Measurements from ENCODE around the gene PAQR5. TPM values are rescaled to one million over a fixed set of nuclear protein-coding genes. Genes with fewer than 3 reads are reported as not detected.
"Not testable (repeated sequence)": the region's sequence is repeated elsewhere in the genome, so short reads cannot be mapped to it uniquely, and the experiment has no call there.

PAQR5 gene
- polyA plus RNA-seq, 10 donors: 0.17 to 0.71 (median 0.41) TPM

DNA sequence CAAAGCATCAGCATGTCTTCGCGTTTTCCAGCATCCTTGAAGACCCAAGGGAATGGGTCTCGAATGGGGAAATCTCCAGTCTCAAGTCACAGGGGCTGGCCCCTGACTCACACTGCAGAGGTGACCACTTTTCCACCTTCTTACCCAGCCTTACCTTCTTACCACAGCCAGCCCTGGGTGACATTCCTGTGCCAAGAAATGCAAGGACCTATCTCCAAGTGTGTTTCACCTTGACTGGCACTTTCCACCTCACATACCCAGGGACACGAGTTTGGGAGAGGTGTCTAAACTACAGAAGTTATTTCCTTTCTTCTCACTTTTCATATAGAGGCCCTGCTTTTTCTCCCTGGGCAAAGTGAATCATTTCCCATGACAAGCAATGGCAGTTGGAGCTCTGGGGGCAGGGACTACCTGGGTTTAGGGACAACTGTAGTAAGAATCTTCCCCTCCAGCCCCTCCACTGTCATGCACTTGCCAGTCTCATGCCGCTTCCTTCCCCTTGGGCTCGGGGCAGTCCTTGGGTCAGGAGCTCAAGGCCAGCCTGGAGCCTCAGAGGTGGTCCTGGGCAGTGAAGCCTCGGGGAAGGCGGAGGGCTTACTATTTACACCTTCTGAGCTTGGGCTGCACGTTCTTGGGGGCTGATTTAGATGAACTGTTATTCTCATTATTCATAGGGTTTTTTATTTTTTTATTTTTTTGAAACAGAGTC is 16.8 kb downstream of the PAQR5 start:
- DNase-seq: no peak

DNA sequence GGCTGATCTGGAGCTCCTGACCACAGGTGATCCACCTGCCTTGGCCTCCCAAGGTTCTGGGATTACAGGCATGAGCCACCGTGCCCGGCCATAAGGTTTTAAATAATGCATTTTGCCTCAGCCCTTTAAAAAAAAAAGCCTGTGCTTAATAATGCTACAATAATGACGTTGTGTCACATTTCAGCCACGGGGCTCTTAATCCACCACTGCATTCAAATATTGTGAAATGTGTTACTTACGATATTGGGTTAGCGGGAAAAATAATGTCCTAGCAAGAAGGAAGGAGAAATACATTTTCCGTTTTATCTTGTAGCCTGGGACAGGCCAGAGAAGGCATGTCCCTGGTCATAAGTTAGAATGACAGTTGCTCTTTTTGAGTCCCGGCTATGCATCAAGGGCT is 17.6 kb downstream of the PAQR5 start:
- no peak for DNase-seq

DNA sequence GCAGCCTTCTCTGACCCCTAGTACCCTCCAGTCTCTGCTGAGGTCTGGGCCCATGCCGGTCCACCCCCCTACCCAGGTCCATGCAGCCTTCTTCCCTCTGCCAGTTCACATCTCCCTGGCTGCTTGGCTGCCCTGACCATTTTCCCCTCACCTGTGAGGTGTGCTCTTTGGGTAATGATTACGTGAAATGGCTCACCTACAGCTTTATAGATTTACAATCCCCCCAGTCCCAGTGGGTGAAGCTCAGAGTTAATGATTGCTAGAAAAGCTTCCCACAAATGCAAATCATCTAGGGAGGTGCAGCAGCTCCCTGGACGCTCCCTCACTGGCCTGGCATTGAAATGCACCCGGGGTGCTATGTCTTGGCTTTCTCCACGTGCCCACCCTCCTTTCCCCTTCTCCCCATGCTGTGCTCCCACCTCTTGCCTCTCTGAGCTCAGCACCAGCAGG is 18.7 kb downstream of the PAQR5 start:
- DNase-seq: no peak

DNA sequence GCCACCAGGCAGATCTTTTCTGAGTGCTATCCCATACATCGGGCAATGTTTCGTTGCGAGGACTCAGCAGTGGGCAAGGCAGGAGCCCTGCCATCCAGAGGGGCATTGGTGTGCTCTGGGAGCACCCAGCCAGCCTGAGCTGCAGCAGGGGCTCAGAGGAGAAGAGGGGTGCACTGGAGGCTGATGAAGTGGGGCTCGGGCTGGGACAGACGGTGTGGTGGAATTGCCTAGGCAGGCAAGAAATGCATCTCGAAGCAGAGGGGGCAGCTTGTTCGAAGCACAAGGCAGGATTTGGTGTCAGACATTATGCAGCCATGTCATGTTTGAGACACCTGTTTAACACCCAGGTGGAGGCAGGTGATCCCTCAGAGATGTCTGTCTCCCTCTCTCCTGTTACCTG is 19.3 kb downstream of the PAQR5 start:
- DNase-seq: no peak

DNA sequence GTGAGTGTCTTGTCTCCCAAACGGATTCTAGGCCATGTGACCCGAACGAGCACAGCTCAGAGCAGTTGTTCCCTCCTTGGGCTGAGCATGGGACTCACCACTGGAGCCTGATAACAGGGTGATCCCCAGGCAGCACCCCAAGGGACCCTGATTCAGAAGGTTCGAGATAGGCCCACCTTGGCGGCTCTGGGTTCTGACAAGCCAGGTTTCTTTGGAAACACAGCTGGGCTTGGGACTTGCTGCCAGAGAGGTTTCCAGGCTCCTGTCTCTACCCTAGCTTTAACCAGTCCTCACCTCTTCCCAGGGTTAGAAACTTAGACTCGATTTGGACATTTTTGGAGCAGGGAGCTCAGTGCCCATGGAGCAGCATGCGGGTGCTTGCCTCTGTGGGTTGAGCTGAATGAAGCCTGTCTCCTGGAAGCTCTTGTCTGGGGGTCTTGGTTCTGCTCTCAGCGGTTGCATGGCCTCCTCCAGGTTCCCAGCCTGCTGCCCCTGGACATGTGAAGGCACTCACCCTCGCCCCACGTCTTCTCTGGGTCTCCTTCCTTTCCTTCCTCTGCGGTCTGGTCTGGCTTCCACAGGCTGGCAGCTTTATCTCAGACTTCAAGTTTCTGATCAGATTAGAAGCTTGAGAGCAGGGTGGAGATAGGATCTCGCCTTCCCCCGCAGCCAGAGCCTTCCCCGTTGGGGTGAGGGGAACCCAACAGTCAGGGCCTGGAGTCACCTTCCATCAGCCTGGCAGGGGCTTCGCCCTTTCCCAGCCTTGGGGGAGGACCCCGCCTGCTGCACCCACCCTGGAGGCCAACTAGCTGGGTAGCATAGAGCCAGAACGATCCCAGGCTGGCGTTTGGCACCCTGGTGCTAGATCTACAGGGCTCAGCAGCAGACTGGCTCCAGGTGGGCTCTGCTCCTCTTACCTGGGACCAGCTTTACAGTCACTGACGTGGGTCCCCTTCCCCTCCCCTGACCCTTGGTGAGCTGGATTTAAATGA is 21.0 kb downstream of the PAQR5 start:
- no peak for DNase-seq

DNA sequence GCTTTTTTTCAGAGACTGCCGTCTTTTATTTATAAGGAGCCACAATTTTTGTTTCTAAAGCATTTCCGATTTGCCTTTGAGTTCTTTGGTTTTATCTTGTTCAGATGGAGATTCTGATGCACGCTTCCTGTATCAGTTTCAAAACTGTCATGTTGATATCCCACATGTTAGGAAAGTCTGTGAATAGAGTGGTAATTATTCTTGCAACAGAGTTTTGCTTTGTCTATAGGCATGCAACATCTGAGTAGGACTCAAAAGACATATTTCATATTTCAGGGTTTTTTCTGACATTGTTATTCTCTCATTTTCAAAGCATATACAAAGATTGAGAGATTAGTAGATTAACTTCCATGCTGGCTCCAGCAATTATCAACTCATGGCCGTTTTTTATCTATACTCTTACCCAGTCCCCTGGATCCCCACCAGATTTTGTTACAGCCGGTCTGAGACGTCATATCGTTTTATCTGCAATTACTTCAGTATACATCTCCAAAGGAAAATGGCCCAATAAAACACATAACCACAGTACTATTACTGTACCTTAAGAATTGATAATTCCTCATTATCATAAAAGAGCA is 22.4 kb downstream of the PAQR5 start:
- DNase-seq: no peak

DNA sequence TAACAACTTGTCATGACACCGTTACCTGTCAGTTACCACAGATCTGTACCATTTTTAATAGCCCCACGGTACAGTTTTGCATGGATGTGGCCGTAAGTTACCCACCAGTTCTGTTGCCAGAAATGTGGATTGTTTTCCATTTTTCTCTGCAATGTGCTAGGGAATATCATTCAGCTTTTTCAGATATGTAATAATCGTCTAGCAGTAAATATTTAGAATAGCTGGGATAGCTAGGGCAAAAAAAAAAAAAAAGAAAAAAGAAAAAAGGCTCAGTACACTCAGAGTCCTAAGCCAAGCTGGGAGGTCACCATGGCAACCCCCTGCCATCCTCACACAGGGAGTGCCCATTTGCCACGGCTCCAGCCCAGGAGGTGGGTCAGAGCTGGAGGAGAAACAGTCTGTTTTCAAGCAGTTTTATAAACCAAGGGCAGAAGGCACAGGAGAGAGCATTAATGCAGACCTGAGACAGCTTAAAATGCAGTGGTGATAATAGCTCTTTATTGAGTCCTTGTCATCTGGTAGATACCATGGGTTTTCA is 25.2 kb downstream of the PAQR5 start:
- DNase-seq: no peak

DNA sequence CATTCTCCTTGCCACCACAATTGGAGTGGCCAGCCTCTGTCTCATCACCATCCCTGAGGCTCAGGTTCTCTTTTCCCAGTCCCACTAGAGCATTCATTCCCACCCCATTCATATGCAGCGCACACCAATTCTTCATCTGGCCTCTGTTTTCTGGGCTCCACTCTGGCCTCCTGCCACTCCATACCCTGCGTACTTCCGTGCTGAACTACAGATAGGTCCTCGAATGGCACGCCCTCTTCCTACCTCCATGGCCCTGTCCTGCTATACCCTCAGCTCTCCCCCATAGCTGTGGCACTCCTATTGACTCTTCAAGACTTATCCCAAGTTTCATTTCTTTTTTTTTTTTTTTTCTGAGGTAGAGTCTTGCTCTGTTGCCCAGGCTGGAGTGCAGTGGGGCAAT is 25.9 kb downstream of the PAQR5 start:
- no peak for DNase-seq

DNA sequence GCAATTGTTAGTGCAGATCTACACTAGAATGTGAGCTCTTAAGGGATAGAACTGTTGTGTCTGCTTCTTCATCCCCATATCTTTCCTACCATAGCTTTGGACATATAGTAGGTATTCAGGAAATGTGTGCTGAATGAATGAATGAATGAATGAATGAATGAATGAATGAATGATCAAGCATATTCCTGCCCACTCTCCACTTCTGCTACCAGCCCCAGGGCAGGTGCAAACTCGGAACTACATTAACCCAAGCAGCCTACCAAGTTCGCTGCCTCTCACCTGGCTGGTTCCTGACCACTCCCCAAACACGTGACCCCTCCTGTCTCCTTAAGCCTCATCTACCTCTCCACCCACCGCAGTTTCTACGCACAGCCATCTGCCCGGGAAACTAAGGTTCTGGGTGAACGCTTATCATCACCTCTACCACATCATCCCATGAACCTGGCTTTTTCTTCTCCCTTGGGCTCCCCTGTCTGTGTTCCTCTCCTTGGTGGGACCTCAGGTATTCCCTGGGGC is 26.8 kb downstream of the PAQR5 start:
- no peak for DNase-seq

DNA sequence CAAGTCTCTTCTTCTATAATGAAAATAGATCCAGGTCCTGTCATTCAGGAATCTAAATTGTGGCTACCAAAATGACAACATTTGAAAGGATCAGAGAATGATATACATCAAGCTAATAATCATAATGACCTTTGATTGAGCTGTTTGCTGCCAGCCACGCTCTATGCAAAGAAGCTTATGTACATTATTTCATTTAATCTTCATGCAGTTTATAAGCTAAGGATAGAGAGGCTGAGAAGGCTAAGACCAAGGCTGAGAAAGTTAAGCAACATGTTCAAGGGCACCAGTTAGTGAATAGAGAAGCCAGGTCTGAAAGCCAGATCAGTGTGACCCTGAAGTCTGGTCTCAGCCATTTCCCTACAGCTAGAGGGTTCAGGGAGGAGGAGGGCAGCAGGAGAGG is 29.4 kb downstream of the PAQR5 start:
- no peak for DNase-seq

DNA sequence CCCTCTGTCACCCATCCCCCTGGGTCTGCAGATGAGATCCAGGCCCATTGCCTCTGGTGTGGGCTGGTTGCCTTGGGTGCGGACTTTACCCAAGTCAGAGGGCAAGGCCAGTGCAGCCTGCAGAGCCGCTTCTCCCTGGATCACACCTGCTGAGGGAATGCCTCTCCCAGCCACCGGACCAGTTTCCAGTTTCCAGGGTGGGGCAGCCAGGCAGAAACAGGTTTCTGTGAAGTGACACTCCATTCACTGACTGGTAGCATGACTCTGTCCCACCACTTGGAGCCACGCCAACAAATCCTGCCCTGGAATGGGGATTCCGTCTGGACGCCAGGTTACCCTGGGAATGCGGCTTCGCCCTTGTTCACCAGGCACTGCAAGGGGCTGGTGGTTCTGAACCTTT is 30.0 kb downstream of the PAQR5 start:
- DNase-seq: no peak

DNA sequence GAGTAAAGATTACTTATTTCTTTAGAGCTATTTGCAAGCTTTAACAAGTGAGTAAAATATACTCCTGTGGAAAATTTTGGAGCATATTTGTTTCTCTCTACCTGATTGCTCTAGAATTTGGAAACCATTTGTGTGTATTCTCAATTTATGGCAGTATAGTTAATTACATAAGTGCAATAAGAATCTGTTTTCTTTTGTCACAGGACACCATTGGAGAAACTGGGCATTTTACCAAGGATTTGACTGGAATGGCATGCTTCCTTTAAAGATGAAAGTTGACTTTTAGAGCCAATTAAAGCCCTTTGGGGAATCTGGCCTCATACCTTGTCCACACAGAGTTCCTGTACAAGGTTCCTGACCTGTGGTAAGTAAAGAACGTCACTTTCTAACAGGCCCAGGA is 38.4 kb downstream of the PAQR5 start:
- DNase-seq: no peak

DNA sequence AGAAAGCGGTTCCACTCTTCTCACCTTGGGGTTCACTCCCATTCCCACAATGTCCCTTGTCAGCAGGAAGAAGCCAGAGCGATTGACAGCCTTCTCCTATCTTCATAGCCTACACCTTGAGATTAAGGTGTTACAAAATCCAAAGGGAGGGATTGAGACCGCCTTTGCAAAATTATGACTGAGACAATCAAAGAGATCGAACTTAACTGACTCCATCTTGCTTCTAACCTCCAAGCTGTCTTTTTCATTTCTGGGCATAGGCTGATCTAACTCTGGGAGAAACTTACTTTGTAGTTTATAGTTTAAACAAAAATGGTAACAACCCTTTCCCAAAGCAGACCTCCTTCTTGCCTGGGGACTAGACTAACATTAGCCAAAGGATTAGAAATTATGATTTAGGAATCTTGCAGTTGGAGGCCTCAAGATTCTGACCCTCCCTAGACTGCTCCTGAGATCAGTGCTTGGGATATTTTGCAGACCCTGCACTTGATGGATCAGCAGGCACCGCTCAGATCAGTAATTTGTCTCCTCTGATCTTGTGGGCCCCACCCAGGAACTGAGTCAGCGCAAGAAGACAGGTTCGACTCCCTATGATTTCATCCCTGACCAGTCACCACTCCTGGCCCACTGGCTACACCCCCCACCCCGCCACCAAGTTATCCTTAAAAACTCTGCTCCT is 40.0 kb downstream of the PAQR5 start:
- no peak for DNase-seq

DNA sequence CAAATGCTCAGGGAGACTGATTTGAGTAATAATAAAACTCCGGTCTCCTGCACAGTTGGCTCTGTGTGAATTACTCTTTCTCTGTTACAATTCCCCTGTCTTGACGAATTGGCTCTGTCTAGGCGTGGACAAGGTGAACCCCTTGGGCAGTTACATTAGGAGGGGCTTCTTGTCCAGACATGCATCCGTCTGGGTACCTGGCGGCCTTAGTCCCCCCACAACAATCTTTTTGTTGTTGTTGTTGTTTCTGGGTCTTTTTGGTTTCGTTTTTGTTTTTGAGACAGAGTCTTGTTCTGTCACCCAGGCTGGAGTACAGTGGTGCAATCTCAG is 40.5 kb downstream of the PAQR5 start:
- not testable (repeated sequence) for DNase-seq

DNA sequence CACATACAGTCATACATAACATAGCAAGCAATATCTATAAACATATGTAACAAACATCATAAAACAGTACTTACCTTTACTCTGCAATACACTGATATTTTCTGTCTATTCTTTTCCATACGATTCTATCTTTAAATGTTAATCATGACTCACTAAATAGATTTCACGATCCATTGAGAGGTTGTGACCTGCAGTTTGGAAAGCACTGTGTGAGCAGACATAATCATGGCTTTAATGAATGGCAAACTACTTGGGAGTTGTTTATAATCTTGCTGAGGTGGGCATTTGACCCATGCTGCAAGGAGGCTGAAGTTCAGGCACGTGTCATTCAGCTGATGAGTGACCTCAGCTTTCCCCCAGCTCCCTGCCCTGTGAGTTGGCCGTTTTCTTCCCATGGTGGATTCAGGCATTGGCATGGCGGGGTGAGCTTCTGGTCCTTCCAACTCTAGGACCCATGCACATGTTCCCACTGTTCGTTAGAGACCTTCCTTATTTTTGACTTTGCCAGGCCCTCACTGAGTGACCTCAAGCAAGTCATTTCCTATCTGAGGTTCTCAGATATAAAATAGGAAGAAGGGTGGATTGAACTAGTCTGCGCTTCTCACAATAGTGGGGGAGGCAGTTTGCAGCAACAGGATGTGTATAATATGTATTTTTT is 41.7 kb downstream of the PAQR5 start:
- DNase-seq: no peak

DNA sequence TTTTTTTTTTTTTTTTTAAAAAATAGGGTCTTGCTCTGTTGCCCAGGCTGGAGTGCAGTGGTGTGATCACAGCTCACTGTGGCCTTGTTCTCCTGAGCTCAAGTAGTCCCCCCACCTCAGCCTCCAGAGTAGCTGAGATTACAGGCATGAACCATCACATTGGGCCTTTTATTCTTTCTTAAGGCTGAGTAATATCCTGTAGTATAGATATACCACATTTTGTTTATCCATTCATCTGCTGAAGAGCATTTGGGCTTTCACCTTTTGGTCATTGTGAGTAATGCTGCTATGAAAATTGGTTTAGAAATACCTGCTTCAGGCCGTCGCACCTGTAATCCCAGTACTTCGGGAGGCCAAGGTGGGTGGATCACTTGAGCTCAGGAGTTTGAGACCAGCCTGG is 42.6 kb downstream of the PAQR5 start:
- no peak for DNase-seq

DNA sequence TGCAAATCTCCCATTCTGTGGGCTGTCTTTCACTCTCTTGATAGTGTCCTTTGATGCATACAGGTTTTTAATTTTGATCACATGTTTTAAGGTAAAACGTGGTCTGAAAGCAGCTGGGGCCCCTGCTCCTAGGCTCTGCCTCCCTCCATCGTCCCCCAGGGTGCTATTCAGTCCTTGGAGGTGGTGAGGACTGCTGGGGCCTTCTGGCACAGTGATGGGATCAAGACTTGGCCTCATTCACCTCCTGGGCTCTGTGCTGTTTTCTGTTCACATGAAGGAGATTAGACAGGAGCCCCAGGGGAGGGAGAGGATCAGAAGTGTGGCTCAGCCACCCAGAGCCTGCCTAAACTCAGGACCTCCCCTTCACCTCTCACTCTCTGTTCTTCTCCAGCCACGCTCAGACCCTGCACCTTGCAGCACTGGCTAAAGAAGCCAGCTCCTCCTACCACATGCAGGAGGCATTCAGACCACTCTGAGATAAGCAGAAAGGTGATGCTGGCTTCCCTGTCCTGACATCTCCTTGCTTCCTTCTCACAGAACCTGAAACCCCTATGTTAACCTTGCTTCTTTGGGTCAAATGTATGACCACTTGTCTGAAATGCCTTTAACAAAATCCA is 43.9 kb downstream of the PAQR5 start:
- no peak for DNase-seq

DNA sequence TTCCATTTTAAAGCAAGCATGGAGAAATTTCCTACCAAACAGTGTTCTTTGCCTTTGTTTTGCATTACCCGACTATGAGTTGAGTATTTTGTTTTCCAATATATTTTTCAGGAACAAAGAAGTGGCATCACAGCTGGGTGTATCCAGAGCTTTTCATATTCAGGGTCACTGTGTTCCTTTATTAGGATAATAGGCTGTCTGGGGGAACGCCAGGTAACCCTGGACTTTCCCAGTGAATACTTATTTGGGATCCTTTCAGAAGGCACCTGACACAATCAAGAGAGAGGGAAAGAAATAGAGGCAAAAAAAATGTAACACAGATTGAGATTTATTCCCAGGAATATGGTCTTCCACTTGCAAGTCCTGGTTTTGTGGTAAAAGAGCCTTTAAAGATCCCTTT is 44.4 kb downstream of the PAQR5 start:
- DNase-seq: no peak

DNA sequence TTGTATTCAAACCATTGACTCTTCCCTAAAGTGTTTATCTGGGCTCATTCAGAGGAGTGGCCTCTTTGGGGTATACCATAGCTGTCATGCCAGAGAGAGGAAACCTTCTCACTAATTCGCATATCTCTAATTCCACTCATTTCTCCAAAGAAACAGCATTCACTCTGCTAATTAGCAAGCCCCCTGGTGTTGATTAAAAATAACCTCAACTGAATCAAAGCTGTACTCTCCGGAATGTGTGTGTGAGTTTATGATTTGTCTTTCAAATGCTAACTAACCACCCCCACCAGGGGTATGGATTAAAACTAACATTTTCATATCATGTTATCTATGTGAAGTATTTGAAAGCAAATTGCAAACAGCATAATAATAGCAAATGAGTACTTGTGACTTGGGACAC is 45.5 kb downstream of the PAQR5 start:
- no peak for DNase-seq

DNA sequence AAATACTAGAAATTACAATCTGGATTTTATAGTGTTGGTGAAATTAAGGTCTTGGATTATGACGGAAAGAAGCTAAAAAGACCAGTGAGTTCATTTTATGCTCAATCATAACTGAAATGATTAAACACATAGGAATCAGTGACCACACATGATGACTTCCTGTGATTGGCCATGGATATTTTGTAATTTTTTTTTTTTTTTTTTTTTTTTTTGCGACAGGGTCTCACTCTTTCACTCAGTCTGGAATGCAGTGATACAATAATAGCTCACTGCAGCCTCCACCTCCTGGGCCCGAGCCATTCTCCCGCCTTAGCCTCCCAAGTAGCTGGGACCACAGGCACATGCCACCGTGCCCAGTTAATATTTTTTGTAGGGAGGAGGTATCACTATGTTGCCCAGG is 47.4 kb downstream of the PAQR5 start:
- peak in 1 of 3 donors; percentile 9 for DNase-seq

DNA sequence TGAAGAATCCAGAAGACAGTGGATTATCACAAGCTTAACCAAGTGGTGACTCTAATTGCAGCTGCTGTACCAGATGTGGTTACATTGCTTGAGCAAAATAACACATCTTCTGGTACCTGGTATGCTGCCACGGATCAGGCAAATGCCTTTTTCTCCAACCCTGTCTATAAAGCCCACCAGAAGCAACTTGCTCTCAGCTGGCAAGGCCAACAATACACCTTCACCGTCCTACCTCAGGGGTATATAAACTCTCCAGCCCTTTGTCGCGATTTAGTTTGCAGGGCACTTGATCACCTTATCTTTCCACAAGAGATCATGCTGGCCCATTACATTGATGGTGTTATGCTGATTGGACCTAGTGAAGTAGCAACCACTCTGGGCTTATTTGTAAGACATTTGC is 52.6 kb downstream of the PAQR5 start:
- no peak for DNase-seq

Measured in muscle of back (tissue), 11 donors.